GM23338 (cell line): ENCODE results near the gene IGSF21. TPM values are rescaled to one million over a fixed set of nuclear protein-coding genes. Genes with fewer than 3 reads are reported as not detected.

ENCODE experiments used
- ATAC-seq: fragments of 200-7000 bp; cut with Tn5 transposase; 3 replicates; pipeline ENCODE4 v1.9.1; 2020
- DNase-seq: peaks from one replicate; pipeline ENCODE4 v3.0.0-alpha.2; 2015; ENCODE audit warnings: low spot score
- H2AFZ ChIP-seq: fragments of 200-600 bp; sonication (generic); 2 replicates; pipeline ENCODE4 v1.8.0; 2016; ENCODE audit warnings: antibody characterized with exemption, mild to moderate bottlenecking, moderate library complexity
- H3F3A ChIP-seq: fragments of 200-600 bp; sonication (generic); replicated peaks from 2 replicates; pipeline ENCODE4 v1.8.0; 2017; ENCODE audit warnings: antibody characterized with exemption, mixed run types, low read depth
- H3K27ac ChIP-seq: fragments of 200-600 bp; sonication (generic); 2 replicates; pipeline ENCODE4 v1.6.1; 2016; ENCODE audit warnings: low read depth
- H3K27me3 ChIP-seq: fragments of 200-600 bp; sonication (generic); 2 replicates; pipeline ENCODE4 v1.8.0; 2016; ENCODE audit warnings: mild to moderate bottlenecking, mixed run types, moderate library complexity; ENCODE audit not compliant: insufficient read depth
- H3K36me3 ChIP-seq: fragments of 200-600 bp; sonication (generic); 2 replicates; pipeline ENCODE4 v1.8.0; 2016; ENCODE audit warnings: mild to moderate bottlenecking; ENCODE audit not compliant: insufficient read depth
- H3K4me1 ChIP-seq: fragments of 200-600 bp; sonication (generic); 2 replicates; pipeline ENCODE4 v1.8.0; 2016; ENCODE audit warnings: mild to moderate bottlenecking, moderate library complexity; ENCODE audit not compliant: insufficient read depth
- H3K4me2 ChIP-seq: fragments of 200-600 bp; sonication (generic); 2 replicates; pipeline ENCODE4 v1.7.1; 2017; ENCODE audit warnings: mixed run types
- H3K4me3 ChIP-seq: fragments of 200-600 bp; sonication (generic); 2 replicates; pipeline ENCODE4 v1.6.1; 2016; ENCODE audit warnings: mixed run types
- H3K79me2 ChIP-seq: fragments of 200-600 bp; sonication (generic); replicated peaks from 2 replicates; pipeline ENCODE4 v1.8.0; 2017; ENCODE audit warnings: mild to moderate bottlenecking; ENCODE audit not compliant: insufficient read depth
- H3K9me2 ChIP-seq: fragments of 200-600 bp; sonication (generic); 2 replicates; pipeline ENCODE4 v1.8.0; 2017; ENCODE audit not compliant: insufficient read depth
- H4K20me1 ChIP-seq: fragments of 200-600 bp; sonication (generic); replicated peaks from 2 replicates; pipeline ENCODE4 v1.8.0; 2017; ENCODE audit warnings: mild to moderate bottlenecking; ENCODE audit not compliant: insufficient read depth
- H3K27ac Mint-ChIP-seq: 2 replicates; pipeline ENCODE4 v1.8.0; 2020; ENCODE audit warnings: inconsistent platforms, mild to moderate bottlenecking, moderate library complexity, mixed read lengths
- H3K27me3 Mint-ChIP-seq: 3 replicates; pipeline ENCODE4 v1.8.0; 2022; ENCODE audit warnings: low read depth, mild to moderate bottlenecking, moderate library complexity, mixed read lengths, inconsistent platforms; ENCODE audit not compliant: insufficient read depth, poor library complexity
- H3K36me3 Mint-ChIP-seq: 3 replicates; pipeline ENCODE4 v1.8.0; 2021; ENCODE audit warnings: low read depth, mild to moderate bottlenecking, inconsistent platforms, moderate library complexity, mixed read lengths
- H3K4me1 Mint-ChIP-seq: 3 replicates; pipeline ENCODE4 v1.8.0; 2020; ENCODE audit warnings: mild to moderate bottlenecking, inconsistent platforms, mixed read lengths
- H3K4me3 Mint-ChIP-seq: 3 replicates; pipeline ENCODE4 v1.8.0; 2021; ENCODE audit warnings: moderate library complexity, mild to moderate bottlenecking, inconsistent platforms, mixed read lengths
- H3K9me3 Mint-ChIP-seq: 3 replicates; pipeline ENCODE4 v1.8.0; 2020; ENCODE audit warnings: moderate library complexity, mild to moderate bottlenecking, inconsistent platforms, mixed read lengths
- CREB1 ChIP-seq: fragments of 250-450 bp; sonication (Bioruptor Pico); IDR thresholded peaks from 2 replicates; pipeline ENCODE4 v1.5.0; 2020; ENCODE audit warnings: low read depth, mild to moderate bottlenecking, moderate library complexity
- CTCF ChIP-seq, 2 experiments: fragments of 200-600 bp in 1 of 2; sonication (generic) in 1 of 2; conservative IDR thresholded peaks; 2 replicates each; pipeline versions ENCODE4 v1.5.1 to v1.6.1; 2016 to 2017; ENCODE audit warnings: antibody characterized with exemption in 2 of 2, low read depth in 2 of 2, mild to moderate bottlenecking in 2 of 2, moderate library complexity in 1 of 2
- ETS1 ChIP-seq: IDR thresholded peaks from 2 replicates; pipeline ENCODE4 v1.6.1; 2016; ENCODE audit warnings: antibody characterized with exemption
- EZH2 ChIP-seq: fragments of 200-600 bp; sonication (generic); IDR thresholded peaks from one replicate; pipeline ENCODE4 v1.8.0; 2017; ENCODE audit warnings: antibody characterized with exemption, mild to moderate bottlenecking, low read depth; ENCODE audit not compliant: unreplicated experiment
- JUNB ChIP-seq: IDR thresholded peaks from one replicate; pipeline ENCODE4 v1.6.1; 2016; ENCODE audit warnings: antibody characterized with exemption; ENCODE audit not compliant: unreplicated experiment
- ZNF114 ChIP-seq: fragments of 250-450 bp; sonication (Bioruptor Pico); IDR thresholded peaks from 2 replicates; pipeline ENCODE4 v1.5.0; 2020; ENCODE audit warnings: mild to moderate bottlenecking, moderate library complexity
- ZNF331 ChIP-seq: fragments of 250-450 bp; sonication (Bioruptor Pico); IDR thresholded peaks from 2 replicates; pipeline ENCODE4 v1.5.0; 2020; ENCODE audit warnings: low read depth, mild to moderate bottlenecking, moderate library complexity
- polyA plus RNA-seq: library from polyadenylated mRNA; unstranded; fragments of >200 nt; fragmentation: Nextera tagmentation; extraction: Ambion mirVana; gene quantifications from 2 replicates; pipeline ENCODE4 v1.2.1, GENCODE V29; 2016
- total RNA-seq: library from RNA; depleted of rRNA; stranded (reverse); fragments of >200 nt; shearing (Covaris generic); gene quantifications from 2 replicates; pipeline ENCODE4 v1.2.3, GENCODE V29; 2014

The IGSF21 gene
- total and polyA plus RNA-seq, 2 experiments from 2014 or later = 15.6 to 15.7 TPM

GRCh38 chr1:18323259-18323658 lies 215.7 kb downstream of the IGSF21 start:
- Histone ChIP-seq H3K36me3 (no peaks in the 10 kb centered on the region), H3K4me3 (no peak overlapping the region), H3K4me2 (no peak overlapping the region), H4K20me1 (no peaks in the 10 kb centered on the region), H3K27ac (no peak overlapping the region), H3K9me2 (no peaks in the 10 kb centered on the region), H3K4me1 (peaks cover 14% of the 10 kb centered on the region; the same call in 1 of the 2 replicates), H2AFZ (no peak overlapping the region), H3K79me2 (no peaks in the 10 kb centered on the region), H3K27me3 (peaks cover 10% of the 10 kb centered on the region; the same call in 1 of the 2 replicates), H3F3A (no peaks in the 10 kb centered on the region)
- H3K9me3 Mint-ChIP-seq = peaks cover 3% of the 10 kb centered on the region; the same call in 1 of the 3 replicates
- H3K27ac Mint-ChIP-seq = no peak overlapping the region
- H3K27me3 Mint-ChIP-seq = peaks cover 7% of the 10 kb centered on the region
- no peak overlapping the region for H3K4me3 Mint-ChIP-seq
- H3K36me3 Mint-ChIP-seq = peaks cover 10% of the 10 kb centered on the region; the same call in 2 of the 3 replicates
- DNase-seq = no peak
- no peak for ATAC-seq
- H3K4me1 Mint-ChIP-seq = peaks cover 21% of the 10 kb centered on the region
- TF ChIP-seq ZNF114 = no peak
- no peak for TF ChIP-seq ZNF331 (CRISPR knock-in tag)
- TF ChIP-seq ETS1 = no peak
- TF ChIP-seq JUNB = no peak
- TF ChIP-seq EZH2 = no peak

GRCh38 chr1:18324246-18324645 lies 216.6 kb downstream of the IGSF21 start:
- H3K36me3 ChIP-seq = no peaks in the 10 kb centered on the region

More at GRCh38 chr1:18324246-18324645, 216.6 kb downstream of the IGSF21 start:
- DNase-seq = peak; percentile 63
- Histone ChIP-seq H4K20me1 (no peaks in the 10 kb centered on the region), H3K4me1 (peaks cover 14% of the 10 kb centered on the region; the same call in 1 of the 2 replicates), H3K27me3 (peaks cover 10% of the 10 kb centered on the region; the same call in 1 of the 2 replicates), H3K9me2 (no peaks in the 10 kb centered on the region), H3K4me2 (no peak overlapping the region), H2AFZ (no peak overlapping the region), H3F3A (no peaks in the 10 kb centered on the region), H3K27ac (no peak overlapping the region), H3K79me2 (no peaks in the 10 kb centered on the region), H3K4me3 (no peak overlapping the region)
- H3K27ac Mint-ChIP-seq = no peak overlapping the region
- peak; percentile 26; the same call in 2 of the 3 replicates for ATAC-seq
- H3K27me3 Mint-ChIP-seq = peaks cover 7% of the 10 kb centered on the region
- H3K9me3 Mint-ChIP-seq = no peaks in the 10 kb centered on the region; the same call in 2 of the 3 replicates
- H3K36me3 Mint-ChIP-seq = peaks cover 6% of the 10 kb centered on the region; the same call in 1 of the 3 replicates
- peaks cover 21% of the 10 kb centered on the region for H3K4me1 Mint-ChIP-seq
- TF ChIP-seq CTCF (conservative IDR thresholded peaks at IDR 0.05; ENCODE audit: low read depth in 2 of 2) (peak; percentile 70 to 71), CREB1 (CRISPR knock-in tag) (no peak)
- no peak overlapping the region for H3K4me3 Mint-ChIP-seq
